Measurements from ENCODE around the gene CPVL. TPM values are rescaled to one million over a fixed set of nuclear protein-coding genes. Genes with fewer than 3 reads are reported as not detected.

Gene CPVL
- total RNA-seq, 4 donors from 2014 or later: 8.1 to 17.1 (median 10.1) TPM

- Histone ChIP-seq H3K9me3 (no peaks in the 10 kb centered on the region), H3K27me3 (no peaks in the 10 kb centered on the region), H3K4me3 (no peak overlapping the region), H3K4me1 (peaks cover 12% of the 10 kb centered on the region), H3K36me3 (no peaks in the 10 kb centered on the region), H3K27ac (no peak overlapping the region)
- DNase-seq (ENCODE audit: low spot score in 2 of 2): no peak
- WGBS: 60% methylated on average over 3 of the region's 4 CpGs
- TF ChIP-seq, protein P1, sequence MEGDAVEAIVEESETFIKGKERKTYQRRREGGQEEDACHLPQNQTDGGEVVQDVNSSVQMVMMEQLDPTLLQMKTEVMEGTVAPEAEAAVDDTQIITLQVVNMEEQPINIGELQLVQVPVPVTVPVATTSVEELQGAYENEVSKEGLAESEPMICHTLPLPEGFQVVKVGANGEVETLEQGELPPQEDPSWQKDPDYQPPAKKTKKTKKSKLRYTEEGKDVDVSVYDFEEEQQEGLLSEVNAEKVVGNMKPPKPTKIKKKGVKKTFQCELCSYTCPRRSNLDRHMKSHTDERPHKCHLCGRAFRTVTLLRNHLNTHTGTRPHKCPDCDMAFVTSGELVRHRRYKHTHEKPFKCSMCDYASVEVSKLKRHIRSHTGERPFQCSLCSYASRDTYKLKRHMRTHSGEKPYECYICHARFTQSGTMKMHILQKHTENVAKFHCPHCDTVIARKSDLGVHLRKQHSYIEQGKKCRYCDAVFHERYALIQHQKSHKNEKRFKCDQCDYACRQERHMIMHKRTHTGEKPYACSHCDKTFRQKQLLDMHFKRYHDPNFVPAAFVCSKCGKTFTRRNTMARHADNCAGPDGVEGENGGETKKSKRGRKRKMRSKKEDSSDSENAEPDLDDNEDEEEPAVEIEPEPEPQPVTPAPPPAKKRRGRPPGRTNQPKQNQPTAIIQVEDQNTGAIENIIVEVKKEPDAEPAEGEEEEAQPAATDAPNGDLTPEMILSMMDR (IDR thresholded peaks at IDR 0.05): peak; percentile 49 to 87
- no peak for TF ChIP-seq POLR2A (IDR thresholded peaks at IDR 0.05)
Observed at GRCh38 chr7:29105752-29106668, 40.3 kb downstream of the CPVL start.

DNA sequence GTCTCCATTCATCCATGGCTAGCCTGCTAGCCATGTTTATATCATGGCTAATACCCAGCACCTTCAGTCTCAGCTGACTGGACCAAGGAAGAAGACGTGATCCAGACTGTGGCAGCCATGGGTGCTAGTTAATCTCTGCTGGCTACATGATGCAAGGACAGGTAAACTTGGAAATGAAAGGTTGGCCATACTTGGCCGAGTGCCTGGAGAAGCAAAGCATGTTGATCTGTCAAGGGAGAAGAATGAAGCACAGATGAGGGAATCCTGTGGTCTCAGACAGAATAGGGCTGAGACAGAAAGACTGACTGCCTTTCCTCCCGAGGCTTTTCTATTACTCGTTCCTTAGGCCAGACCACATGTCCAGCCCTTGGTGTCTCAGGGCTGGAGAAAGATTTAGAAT is 41.1 kb downstream of the CPVL start:
- Histone ChIP-seq H3K27me3 (no peaks in the 10 kb centered on the region), H3K4me3 (no peak overlapping the region), H3K36me3 (no peaks in the 10 kb centered on the region), H3K27ac (no peak overlapping the region), H3K9me3 (no peaks in the 10 kb centered on the region), H3K4me1 (peaks cover 12% of the 10 kb centered on the region)
- WGBS: 78% methylated on average over 4 of the region's 4 CpGs
- TF ChIP-seq, protein P1 (IDR thresholded peaks at IDR 0.05): no peak
- TF ChIP-seq POLR2AphosphoS5 (IDR thresholded peaks at IDR 0.05) (no peak), POLR2A (IDR thresholded peaks at IDR 0.05) (no peak), EP300 (IDR thresholded peaks at IDR 0.05) (no peak)
- no peak for DNase-seq (ENCODE audit: low spot score in 2 of 2)

- WGBS: 27% methylated on average over 7 of the region's 7 CpGs
Observed at GRCh38 chr7:29102558-29103151, 43.7 kb downstream of the CPVL start.

GRCh38 chr7:29100924-29101323 is 45.4 kb downstream of the CPVL start:
- 54% methylated on average over 1 of the region's 1 CpG for WGBS
- Histone ChIP-seq H3K27ac (no peak overlapping the region), H3K4me1 (peaks cover 1% of the 10 kb centered on the region)

More at GRCh38 chr7:29102558-29103151, 43.7 kb downstream of the CPVL start:
- H3K27ac ChIP-seq: no peak overlapping the region
- no peaks in the 10 kb centered on the region for H3K27me3 ChIP-seq
- H3K9me3 ChIP-seq: no peaks in the 10 kb centered on the region
- no peaks in the 10 kb centered on the region for H3K4me1 ChIP-seq
- TF ChIP-seq EP300 (IDR thresholded peaks at IDR 0.05) (no peak), POLR2A (IDR thresholded peaks at IDR 0.05) (no peak), POLR2AphosphoS5 (IDR thresholded peaks at IDR 0.05) (no peak)
- TF ChIP-seq, protein P1 (IDR thresholded peaks at IDR 0.05): peak; percentile 40 to 42
- peak in 1 of 2 donors; percentile 73 for DNase-seq (ENCODE audit: low spot score in 2 of 2)
- H3K4me3 ChIP-seq: no peak overlapping the region
- H3K36me3 ChIP-seq: no peaks in the 10 kb centered on the region

More at GRCh38 chr7:29100924-29101323, 45.4 kb downstream of the CPVL start:
- H3K9me3 ChIP-seq: no peaks in the 10 kb centered on the region
- H3K27me3 ChIP-seq: no peaks in the 10 kb centered on the region
- no peak for DNase-seq (ENCODE audit: low spot score in 2 of 2)
- no peaks in the 10 kb centered on the region for H3K36me3 ChIP-seq
- H3K4me3 ChIP-seq: no peak overlapping the region
- TF ChIP-seq POLR2A (IDR thresholded peaks at IDR 0.05) (no peak), POLR2AphosphoS5 (IDR thresholded peaks at IDR 0.05) (no peak), EP300 (IDR thresholded peaks at IDR 0.05) (no peak)
- TF ChIP-seq, protein P1 (IDR thresholded peaks at IDR 0.05): no peak

Measured in suprapubic skin (tissue), 4 donors.